ENCODE results near the gene DIRAS2.
"Not testable (repeated sequence)": the region's sequence is repeated elsewhere in the genome, so short reads cannot be mapped to it uniquely, and the experiment has no call there.

Gene DIRAS2

GRCh38 chr9:90642570-90643539 lies at the start of gene DIRAS2:
Gene DIRAS2, minus strand, starts transcription at chr9:90642824. Its CDS starts 28,997 bp downstream, at chr9:90613827.
- peak; percentile 52 for DNase-seq (ENCODE audit: low spot score)

GRCh38 chr9:90684736-90685135 lies 42.1 kb upstream of the DIRAS2 start:
- DNase-seq (ENCODE audit: low spot score), result no peak

- no peak for DNase-seq (ENCODE audit: low spot score)
Observed at GRCh38 chr9:90684106-90684505, 41.5 kb upstream of the DIRAS2 start.

- no peak for DNase-seq (ENCODE audit: low spot score)
Observed at GRCh38 chr9:90680534-90680933, 37.9 kb upstream of the DIRAS2 start.

- DNase-seq (ENCODE audit: low spot score), result no peak
Observed at GRCh38 chr9:90665072-90665471, 22.4 kb upstream of the DIRAS2 start.

GRCh38 chr9:90659650-90660364 lies 17.2 kb upstream of the DIRAS2 start:
- DNase-seq (ENCODE audit: low spot score), result no peak

GRCh38 chr9:90658783-90659182 lies 16.2 kb upstream of the DIRAS2 start:
- no peak for DNase-seq (ENCODE audit: low spot score)

GRCh38 chr9:90658181-90658580 lies 15.6 kb upstream of the DIRAS2 start:
- DNase-seq (ENCODE audit: low spot score), result no peak

GRCh38 chr9:90656876-90657275 lies 14.3 kb upstream of the DIRAS2 start:
- DNase-seq (ENCODE audit: low spot score), result not testable (repeated sequence)

GRCh38 chr9:90651246-90651645 lies 8.6 kb upstream of the DIRAS2 start:
- no peak for DNase-seq (ENCODE audit: low spot score)

GRCh38 chr9:90647843-90648242 lies 5.2 kb upstream of the DIRAS2 start:
- no peak for DNase-seq (ENCODE audit: low spot score)

GRCh38 chr9:90645721-90646120 lies 3.1 kb upstream of the DIRAS2 start:
- no peak for DNase-seq (ENCODE audit: low spot score)

GRCh38 chr9:90641884-90642487 lies 638 bp downstream of the DIRAS2 start:
- DNase-seq (ENCODE audit: low spot score), result no peak

GRCh38 chr9:90641086-90641485 lies 1.5 kb downstream of the DIRAS2 start:
- no peak for DNase-seq (ENCODE audit: low spot score)

GRCh38 chr9:90640361-90640760 lies 2.3 kb downstream of the DIRAS2 start:
- no peak for DNase-seq (ENCODE audit: low spot score)

GRCh38 chr9:90637626-90638025 lies 5.0 kb downstream of the DIRAS2 start:
- no peak for DNase-seq (ENCODE audit: low spot score)

- DNase-seq (ENCODE audit: low spot score), result no peak
Observed at GRCh38 chr9:90632647-90633207, 9.9 kb downstream of the DIRAS2 start.

GRCh38 chr9:90631964-90632363 lies 10.7 kb downstream of the DIRAS2 start:
- no peak for DNase-seq (ENCODE audit: low spot score)

- DNase-seq (ENCODE audit: low spot score), result no peak
Observed at GRCh38 chr9:90629991-90630390, 12.6 kb downstream of the DIRAS2 start.

- no peak for DNase-seq (ENCODE audit: low spot score)
Observed at GRCh38 chr9:90629354-90629753, 13.3 kb downstream of the DIRAS2 start.

GRCh38 chr9:90616806-90617205 lies 25.8 kb downstream of the DIRAS2 start:
- DNase-seq (ENCODE audit: low spot score), result no peak

GRCh38 chr9:90613502-90613901 lies 29.1 kb downstream of the DIRAS2 start:
- DNase-seq (ENCODE audit: low spot score), result no peak
